CD14-positive monocyte (primary cell): ENCODE results near the gene PTPN2. TPM values are rescaled to one million over a fixed set of nuclear protein-coding genes. Genes with fewer than 3 reads are reported as not detected.

Source experiments
- DNase-seq, 3 donors: peaks; one replicate each; pipeline ENCODE4 v3.0.0-alpha.2; 2011 to 2022
- H2AFZ ChIP-seq: 2 replicates; pipeline ENCODE4 v1.6.0; 2012; ENCODE audit warnings: mild to moderate bottlenecking, low read depth, low read length, inconsistent platforms; ENCODE audit not compliant: insufficient read depth, poor library complexity, severe bottlenecking
- H3K27ac ChIP-seq, 2 donors: 1 replicate in 1 of 2; 2 replicates in 1 of 2; pipeline ENCODE4 v1.5.1; 2012 to 2013; ENCODE audit warnings: low read length in 2 of 2, control low read depth in 1 of 2, inconsistent platforms in 1 of 2, low read depth in 1 of 2, mild to moderate bottlenecking in 1 of 2
- H3K27me3 ChIP-seq, 2 donors: one replicate each; pipeline versions ENCODE4 v1.6.0 to v1.6.1; 2011 to 2013; ENCODE audit warnings: low read length in 2 of 2; ENCODE audit not compliant: control insufficient read depth in 2 of 2, insufficient read depth in 2 of 2
- H3K36me3 ChIP-seq, 2 donors: replicated peaks in 1 of 2; 1 replicate in 1 of 2; 2 replicates in 1 of 2; pipeline versions ENCODE4 v1.5.1 to v1.6.1; 2012 to 2013; ENCODE audit warnings: low read length in 2 of 2, control low read depth in 1 of 2, inconsistent platforms in 1 of 2, mild to moderate bottlenecking in 1 of 2; ENCODE audit not compliant: insufficient read depth in 2 of 2, control insufficient read depth in 1 of 2
- H3K4me1 ChIP-seq, 2 donors: 1 replicate in 1 of 2; 2 replicates in 1 of 2; pipeline versions ENCODE4 v1.5.1 to v1.6.1; 2012 to 2013; ENCODE audit warnings: low read length in 2 of 2, control low read depth in 1 of 2, inconsistent platforms in 1 of 2, mild to moderate bottlenecking in 1 of 2, moderate library complexity in 1 of 2; ENCODE audit not compliant: insufficient read depth in 2 of 2, control insufficient read depth in 1 of 2
- H3K4me2 ChIP-seq: replicated peaks from 2 replicates; pipeline ENCODE3; 2012; ENCODE audit warnings: low read length, moderate library complexity, mild to moderate bottlenecking; ENCODE audit not compliant: poor library complexity, severe bottlenecking; ENCODE audit errors: extremely low read depth
- H3K4me3 ChIP-seq, 3 experiments: fragments of 200-600 bp in 1 of 3; sonication (generic) in 1 of 3; replicated peaks in 1 of 3; 1 replicate in 2 of 3; 2 replicates in 1 of 3; pipeline ENCODE4 v1.5.1; 2011 to 2013; ENCODE audit warnings: low read length in 3 of 3, mild to moderate bottlenecking in 3 of 3, control low read depth in 2 of 3, low read depth in 2 of 3, inconsistent platforms in 1 of 3, moderate library complexity in 1 of 3
- H3K79me2 ChIP-seq: 2 replicates; pipeline ENCODE4 v1.6.0; 2012; ENCODE audit warnings: mild to moderate bottlenecking, control low read depth, inconsistent platforms, low read length, moderate library complexity; ENCODE audit not compliant: insufficient read depth
- H3K9ac ChIP-seq: 2 replicates; pipeline ENCODE4 v1.6.0; 2017; ENCODE audit warnings: low read length, mild to moderate bottlenecking; ENCODE audit not compliant: insufficient read depth, poor library complexity, severe bottlenecking
- H3K9me3 ChIP-seq, 2 donors: replicated peaks in 1 of 2; 1 replicate in 1 of 2; 2 replicates in 1 of 2; pipeline versions ENCODE4 v1.5.1 to v1.6.1; 2012 to 2013; ENCODE audit warnings: low read length in 2 of 2, control low read depth in 1 of 2; ENCODE audit not compliant: control insufficient read depth in 1 of 2, insufficient read depth in 1 of 2
- H4K20me1 ChIP-seq: 2 replicates; pipeline ENCODE4 v1.6.0; 2012; ENCODE audit warnings: mild to moderate bottlenecking, low read length, control low read depth, moderate library complexity; ENCODE audit not compliant: insufficient read depth
- H3K27ac Mint-ChIP-seq, 7 donors: one replicate each; pipeline ENCODE4 v1.8.0; 2020; ENCODE audit warnings: mild to moderate bottlenecking in 7 of 7, mixed read lengths in 7 of 7, moderate library complexity in 6 of 7, inconsistent platforms in 2 of 7
- H3K27me3 Mint-ChIP-seq, 3 donors: one replicate each; pipeline ENCODE4 v1.8.0; 2021 to 2022; ENCODE audit warnings: low read depth in 3 of 3, mild to moderate bottlenecking in 3 of 3, mixed read lengths in 3 of 3, moderate library complexity in 3 of 3, inconsistent platforms in 1 of 3
- H3K36me3 Mint-ChIP-seq, 2 donors: one replicate each; pipeline ENCODE4 v1.8.0; 2020; ENCODE audit warnings: mixed read lengths in 2 of 2, inconsistent platforms in 1 of 2, mild to moderate bottlenecking in 1 of 2
- H3K4me1 Mint-ChIP-seq: one replicate; pipeline ENCODE4 v1.8.0; 2020; ENCODE audit warnings: mild to moderate bottlenecking, mixed read lengths
- H3K4me3 Mint-ChIP-seq, 2 donors: one replicate each; pipeline ENCODE4 v1.8.0; 2020; ENCODE audit warnings: mild to moderate bottlenecking in 2 of 2, mixed read lengths in 2 of 2, moderate library complexity in 1 of 2
- H3K9me3 Mint-ChIP-seq, 7 donors: one replicate each; pipeline ENCODE4 v1.8.0; 2020 to 2022; ENCODE audit warnings: mixed read lengths in 7 of 7, mild to moderate bottlenecking in 6 of 7, moderate library complexity in 6 of 7, inconsistent platforms in 2 of 7
- CTCF ChIP-seq: fragments of 200-600 bp; IDR thresholded peaks from one replicate; pipeline ENCODE4 v1.8.0; 2022; ENCODE audit warnings: antibody characterized with exemption, mild to moderate bottlenecking
- WGBS: methylation state at CpG from one replicate; pipeline ENCODE4 v1.1.5; 2013; ENCODE audit warnings: missing lambda C conversion rate; ENCODE audit not compliant: insufficient coverage; 5-methylcytosine and 5-hydroxymethylcytosine counted together
- intact Hi-C, 2 donors: fragments of 100-400 bp; cut with micrococcal nuclease; formaldehyde crosslinking; loops; one replicate each; pipeline versions ENCODE4 v1.15.0 to v1.15.1; 2023
- polyA plus RNA-seq, 3 donors: library from polyadenylated mRNA; depleted of rRNA in 1 of 3; unstranded in 2 of 3; stranded (reverse) in 1 of 3; fragments of 300-500 nt in 2 of 3; fragments of >200 nt in 1 of 3; fragmentation: Illumina TruSeq in 2 of 3; gene quantifications; 1 replicate in 2 of 3; 2 replicates in 1 of 3; pipeline ENCODE4 v1.2.3, GENCODE V29; 2012 to 2021

The PTPN2 gene
- polyA plus RNA-seq, 3 donors = 55.6 to 108 (median 78.4) TPM

- no peak overlapping the region for H3K4me2 ChIP-seq
- no peaks in the 10 kb centered on the region for H3K9me3 ChIP-seq
- H3K4me1 Mint-ChIP-seq = peaks cover 22% of the 10 kb centered on the region
- no peak overlapping the region for H3K4me3 Mint-ChIP-seq
- H3K79me2 ChIP-seq = peaks cover 100% of the 10 kb centered on the region
- H4K20me1 ChIP-seq = peaks cover 94% of the 10 kb centered on the region
- H2AFZ ChIP-seq = no peak overlapping the region
- peaks cover 7 to 18% of the 10 kb centered on the region in 2 donors for H3K36me3 ChIP-seq
- no peaks in the 10 kb centered on the region for H3K27me3 Mint-ChIP-seq
- no peak for TF ChIP-seq CTCF
- no peak for DNase-seq
- H3K9me3 Mint-ChIP-seq = peaks cover 0 to 1% (median 0%) of the 10 kb centered on the region in 7 donors
- no peak overlapping the region for H3K27ac ChIP-seq
- H3K4me1 ChIP-seq = no peaks in the 10 kb centered on the region
- intact Hi-C loops = no loop called here
- whole genome bisulfite sequencing = no CpG with 5 or more reads among the region's 1 CpG
- H3K4me3 ChIP-seq = no peak overlapping the region
- peak overlapping the region in 1 of 7 donors; percentile 50 for H3K27ac Mint-ChIP-seq
- no peaks in the 10 kb centered on the region for H3K27me3 ChIP-seq
- no peak overlapping the region for H3K9ac ChIP-seq
- peaks cover 15 to 29% of the 10 kb centered on the region in 2 donors for H3K36me3 Mint-ChIP-seq
These were observed 22.4 kb downstream of the PTPN2 start for GRCh38 chr18:12861637-12862036.

- H3K27ac Mint-ChIP-seq = peak overlapping the region in 1 of 7 donors; percentile 12
- TF ChIP-seq CTCF = no peak
- H3K4me2 ChIP-seq = no peak overlapping the region
- H3K36me3 Mint-ChIP-seq = peaks cover 23 to 35% of the 10 kb centered on the region in 2 donors
- H3K9me3 Mint-ChIP-seq = peaks cover 0 to 1% (median 0%) of the 10 kb centered on the region in 7 donors
- H3K4me3 ChIP-seq = no peak overlapping the region
- no peak overlapping the region for H2AFZ ChIP-seq
- no peaks in the 10 kb centered on the region for H3K27me3 Mint-ChIP-seq
- peaks cover 11 to 29% of the 10 kb centered on the region in 2 donors for H3K36me3 ChIP-seq
- WGBS = 94% methylated on average over 8 of the region's 11 CpGs
- peaks cover 20% of the 10 kb centered on the region for H3K4me1 Mint-ChIP-seq
- peaks cover 100% of the 10 kb centered on the region for H3K79me2 ChIP-seq
- no peak overlapping the region for H3K27ac ChIP-seq
- intact Hi-C loops = no loop called here
- H4K20me1 ChIP-seq = peaks cover 93% of the 10 kb centered on the region
- H3K9ac ChIP-seq = no peak overlapping the region
- no peaks in the 10 kb centered on the region for H3K4me1 ChIP-seq
- no peaks in the 10 kb centered on the region for H3K9me3 ChIP-seq
- no peak overlapping the region for H3K4me3 Mint-ChIP-seq
- no peaks in the 10 kb centered on the region for H3K27me3 ChIP-seq
- DNase-seq = no peak
These were observed 23.5 kb downstream of the PTPN2 start for GRCh38 chr18:12860530-12860929.
